Stimulated activated CD4-positive, alpha-beta T cell treated with anti-CD3 and anti-CD28 coated beads, Interleukin-15, amount 100 ng/mL, for 48 hours (primary cell): Measurements from ENCODE around the gene FAM9C.
A peak's percentile ranks its signal among the peaks of the same experiment; 100 is the strongest.
"Not testable (repeated sequence)": the region's sequence is repeated elsewhere in the genome, so short reads cannot be mapped to it uniquely, and the experiment has no call there.

Experiments used
- DNase-seq, 2 donors: peaks; one replicate each; pipeline ENCODE4 v3.0.0-alpha.2; 2020; ENCODE audit warnings: low read depth in 2 of 2

FAM9C gene

GRCh38 chrX:13076176-13076961 lies 31.9 kb upstream of the FAM9C start:
- no peak for DNase-seq

GRCh38 chrX:13074297-13075262 lies 30.2 kb upstream of the FAM9C start:
- no peak for DNase-seq

- DNase-seq, result no peak
Measured at GRCh38 chrX:13069771-13070416, 25.5 kb upstream of the FAM9C start.

- DNase-seq, result no peak
Measured at GRCh38 chrX:13068651-13069050, 24.2 kb upstream of the FAM9C start.

GRCh38 chrX:13067773-13068172 lies 23.4 kb upstream of the FAM9C start:
- DNase-seq, result no peak

- DNase-seq, result no peak
Measured at GRCh38 chrX:13066391-13066790, 22.0 kb upstream of the FAM9C start.

- no peak for DNase-seq
Measured at GRCh38 chrX:13064599-13065143, 20.3 kb upstream of the FAM9C start.

GRCh38 chrX:13063124-13063523 lies 18.7 kb upstream of the FAM9C start:
- not testable (repeated sequence) for DNase-seq

- DNase-seq, result not testable (repeated sequence)
Measured at GRCh38 chrX:13062331-13062730, 17.9 kb upstream of the FAM9C start.

GRCh38 chrX:13061215-13061708 lies 16.8 kb upstream of the FAM9C start:
- not testable (repeated sequence) for DNase-seq

GRCh38 chrX:13059637-13060499 lies 15.4 kb upstream of the FAM9C start:
- no peak for DNase-seq

- no peak for DNase-seq
Measured at GRCh38 chrX:13055486-13055885, 11.1 kb upstream of the FAM9C start.

GRCh38 chrX:13053171-13053570 lies 8.8 kb upstream of the FAM9C start:
- DNase-seq, result no peak

- no peak for DNase-seq
Measured at GRCh38 chrX:13051529-13052172, 7.2 kb upstream of the FAM9C start.

- DNase-seq, result no peak
Measured at GRCh38 chrX:13051167-13051528, 6.7 kb upstream of the FAM9C start.

GRCh38 chrX:13050151-13050550 lies 5.7 kb upstream of the FAM9C start:
- peak in 1 of 2 donors; percentile 31 for DNase-seq

- DNase-seq, result no peak
Measured at GRCh38 chrX:13048280-13048679, 3.9 kb upstream of the FAM9C start.

GRCh38 chrX:13047759-13048158 lies 3.3 kb upstream of the FAM9C start:
- DNase-seq, result no peak

GRCh38 chrX:13046141-13046855 lies 1.9 kb upstream of the FAM9C start:
- DNase-seq, result no peak

GRCh38 chrX:13043938-13044337 lies 482 bp downstream of the FAM9C start:
- no peak for DNase-seq
